Lung (tissue), 13 donors: ENCODE results near the gene TWNK. TPM values are rescaled to one million over a fixed set of nuclear protein-coding genes. Genes with fewer than 3 reads are reported as not detected.

ENCODE experiments used
- ATAC-seq: fragments of 200-7000 bp; cut with Tn5 transposase; one replicate; pipeline ENCODE4 v1.9.1; 2020; ENCODE audit warnings: moderate number of reproducible peaks; ENCODE audit not compliant: insufficient read depth, low FRiP score
- DNase-seq, 3 donors: peaks; one replicate each; pipeline ENCODE4 v3.0.0-alpha.2; 2013 to 2017
- H3K27ac ChIP-seq, 2 donors: one replicate each; pipeline ENCODE4 v1.5.1; 2013; ENCODE audit warnings: mild to moderate bottlenecking in 2 of 2, moderate library complexity in 2 of 2, control low read depth in 1 of 2, inconsistent platforms in 1 of 2, low read depth in 1 of 2, low read length in 1 of 2
- H3K27me3 ChIP-seq, 3 donors: one replicate each; pipeline ENCODE4 v1.5.1; 2013; ENCODE audit warnings: low read length in 2 of 3; ENCODE audit not compliant: control insufficient read depth in 3 of 3, insufficient read depth in 3 of 3
- H3K36me3 ChIP-seq, 4 donors: one replicate each; pipeline ENCODE4 v1.5.1; 2013; ENCODE audit warnings: low read length in 4 of 4, mild to moderate bottlenecking in 1 of 4, moderate library complexity in 1 of 4; ENCODE audit not compliant: control insufficient read depth in 4 of 4, insufficient read depth in 4 of 4
- H3K4me1 ChIP-seq, 5 donors: one replicate each; pipeline ENCODE4 v1.5.1; 2013; ENCODE audit warnings: low read length in 5 of 5, mild to moderate bottlenecking in 2 of 5, moderate library complexity in 1 of 5; ENCODE audit not compliant: control insufficient read depth in 5 of 5, insufficient read depth in 5 of 5
- H3K4me3 ChIP-seq: one replicate; pipeline ENCODE4 v1.5.1; 2013; ENCODE audit warnings: mild to moderate bottlenecking, control low read depth, moderate library complexity
- H3K9ac ChIP-seq, 2 donors: one replicate each; pipeline ENCODE4 v1.5.1; 2013; ENCODE audit warnings: low read length in 2 of 2, control low read depth in 1 of 2; ENCODE audit not compliant: insufficient read depth in 1 of 2
- H3K9me3 ChIP-seq, 4 donors: one replicate each; pipeline ENCODE4 v1.5.1; 2013; ENCODE audit warnings: low read length in 3 of 4, mild to moderate bottlenecking in 1 of 4, moderate library complexity in 1 of 4; ENCODE audit not compliant: control insufficient read depth in 4 of 4, insufficient read depth in 3 of 4
- WGBS, 2 donors: extraction: QIAGEN DNeasy Blood & Tissue Kit; methylation state at CpG; one replicate each; pipeline ENCODE4 v1.1.7; 2013; 5-methylcytosine and 5-hydroxymethylcytosine counted together
- polyA plus RNA-seq, 2 donors: library from polyadenylated mRNA; stranded (reverse); fragments of 200-250 nt; gene quantifications; one replicate each; pipeline ENCODE4 v1.2.1, GENCODE V29; 2013
- small RNA-seq: library from RNA; depleted of rRNA; stranded (forward); fragments of <200 nt; gene quantifications from one replicate; pipeline ENCODE3, GENCODE V24; 2014; ENCODE audit warnings: low replicate concordance
- total RNA-seq, 2 donors: library from RNA; depleted of rRNA in 1 of 2; stranded (reverse); fragments of >200 nt in 1 of 2; gene quantifications; one replicate each; pipeline ENCODE4 v1.2.1, GENCODE V29; 2014 to 2021
- TF ChIP-seq, protein P1 (sequence below): IDR thresholded peaks from 2 replicates; pipeline ENCODE4 v1.5.1; 2012; ENCODE audit warnings: mild to moderate bottlenecking; ENCODE audit errors: control extremely low read depth, extremely low read depth
- donor health status: control.
- donor health status: control.
- donor health status: Bipolar disorder and iron deficiency.
- donor health status: healthy.
- donor health status: DM: yes; HTN: yes; CAD: no.

The TWNK gene
- total and polyA plus RNA-seq, 4 donors, result 3.9 to 8.3 (median 5.6) TPM

DNA sequence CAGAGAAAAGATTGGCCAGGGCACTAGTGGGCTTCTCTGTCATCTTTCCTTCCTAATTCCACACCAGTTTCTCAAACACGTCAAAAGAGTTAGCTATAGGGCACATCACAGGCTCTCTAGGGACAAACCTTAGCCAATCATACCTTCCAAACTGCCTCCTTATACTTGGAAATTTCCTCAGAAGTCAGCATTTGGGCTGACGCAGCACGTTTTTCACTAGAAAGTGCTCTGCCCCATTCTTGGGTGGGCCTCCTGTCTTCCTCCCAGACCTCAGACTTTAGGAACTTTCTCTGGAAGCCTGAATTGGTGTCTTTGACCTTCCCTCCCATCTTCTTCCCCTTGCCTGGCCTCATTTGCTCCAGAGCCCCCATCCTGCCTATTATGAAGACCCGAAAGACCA is 54.8 kb downstream of the TWNK start:
- DNase-seq (peak in 1 of 3 donors; percentile 19), ATAC-seq (no peak)
- TF ChIP-seq, protein P1, sequence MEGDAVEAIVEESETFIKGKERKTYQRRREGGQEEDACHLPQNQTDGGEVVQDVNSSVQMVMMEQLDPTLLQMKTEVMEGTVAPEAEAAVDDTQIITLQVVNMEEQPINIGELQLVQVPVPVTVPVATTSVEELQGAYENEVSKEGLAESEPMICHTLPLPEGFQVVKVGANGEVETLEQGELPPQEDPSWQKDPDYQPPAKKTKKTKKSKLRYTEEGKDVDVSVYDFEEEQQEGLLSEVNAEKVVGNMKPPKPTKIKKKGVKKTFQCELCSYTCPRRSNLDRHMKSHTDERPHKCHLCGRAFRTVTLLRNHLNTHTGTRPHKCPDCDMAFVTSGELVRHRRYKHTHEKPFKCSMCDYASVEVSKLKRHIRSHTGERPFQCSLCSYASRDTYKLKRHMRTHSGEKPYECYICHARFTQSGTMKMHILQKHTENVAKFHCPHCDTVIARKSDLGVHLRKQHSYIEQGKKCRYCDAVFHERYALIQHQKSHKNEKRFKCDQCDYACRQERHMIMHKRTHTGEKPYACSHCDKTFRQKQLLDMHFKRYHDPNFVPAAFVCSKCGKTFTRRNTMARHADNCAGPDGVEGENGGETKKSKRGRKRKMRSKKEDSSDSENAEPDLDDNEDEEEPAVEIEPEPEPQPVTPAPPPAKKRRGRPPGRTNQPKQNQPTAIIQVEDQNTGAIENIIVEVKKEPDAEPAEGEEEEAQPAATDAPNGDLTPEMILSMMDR, result no peak
- H3K9me3 ChIP-seq, result no peaks in the 10 kb centered on the region
- H3K4me1 ChIP-seq, result peaks cover 0 to 24% (median 2%) of the 10 kb centered on the region in 5 donors
- peak overlapping the region; percentile 65 to 95 for H3K27ac ChIP-seq
- peaks cover 0 to 18% (median 13%) of the 10 kb centered on the region in 3 donors for H3K27me3 ChIP-seq
- peak overlapping the region; percentile 68 to 92 for H3K9ac ChIP-seq
- peaks cover 3 to 21% (median 6%) of the 10 kb centered on the region in 4 donors for H3K36me3 ChIP-seq
- 77% methylated on average over 4 of the region's 4 CpGs for WGBS, 2 donors
- H3K4me3 ChIP-seq, result no peak overlapping the region

DNA sequence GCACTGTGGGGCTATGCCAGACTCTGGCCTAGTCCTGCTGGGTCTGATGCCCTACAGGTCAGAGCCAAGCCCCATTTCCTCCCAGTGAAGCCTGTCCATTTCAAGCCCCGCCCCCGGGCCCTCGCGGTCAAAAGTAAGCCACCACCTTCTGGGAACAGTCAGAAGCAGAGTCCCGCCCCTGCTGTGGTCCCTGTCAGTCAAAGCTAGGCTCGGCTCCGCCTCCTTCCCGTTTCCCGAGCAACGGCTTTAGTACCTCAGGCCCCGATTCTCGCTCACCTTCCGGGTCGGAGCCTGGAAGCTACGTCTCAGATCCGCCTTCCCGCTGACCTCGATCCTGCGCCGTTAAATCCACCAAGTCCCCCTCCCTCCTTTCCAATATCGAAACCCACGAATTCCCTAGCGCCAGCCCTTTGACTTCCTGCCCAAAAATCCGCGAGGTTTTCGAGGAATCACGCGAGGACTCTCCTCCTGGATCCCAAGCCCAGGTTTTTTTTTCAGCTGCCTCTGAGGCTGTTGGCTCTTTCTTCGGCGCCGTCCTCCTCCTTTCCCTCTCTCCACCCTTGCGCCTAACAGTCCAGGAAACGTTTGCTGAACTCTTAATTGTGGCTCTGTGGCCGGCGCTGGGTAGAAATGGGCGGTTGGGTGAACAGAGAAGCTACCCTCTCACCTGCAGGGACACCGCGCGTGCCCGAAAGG is 55.5 kb downstream of the TWNK start:
- peaks cover 0 to 16% (median 4%) of the 10 kb centered on the region in 4 donors for H3K36me3 ChIP-seq

DNA sequence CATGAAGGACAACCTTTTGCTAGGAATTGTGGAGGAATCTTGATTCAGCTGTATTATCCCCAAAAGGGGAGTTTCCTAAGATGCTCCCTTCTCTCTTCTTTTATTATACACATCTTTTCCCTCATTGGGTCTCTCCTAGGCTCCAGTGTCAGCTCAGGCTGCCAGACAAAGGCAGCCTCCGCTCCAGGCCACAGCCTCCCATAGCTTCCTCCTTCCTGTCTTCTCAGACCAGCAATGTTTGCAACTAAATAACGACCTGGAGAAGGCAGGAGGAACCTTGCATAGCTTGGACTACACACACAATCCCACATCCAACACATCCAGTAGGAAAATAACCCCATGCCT is 56.0 kb downstream of the TWNK start:
- Histone ChIP-seq H3K27ac (peak overlapping the region; percentile 65 to 95), H3K27me3 (peaks cover 0 to 30% (median 26%) of the 10 kb centered on the region in 3 donors), H3K9ac (peak overlapping the region; percentile 68 to 92), H3K36me3 (peaks cover 0 to 12% (median 2%) of the 10 kb centered on the region in 4 donors), H3K4me3 (peak overlapping the region; percentile 43), H3K4me1 (peaks cover 0 to 30% (median 4%) of the 10 kb centered on the region in 5 donors), H3K9me3 (no peaks in the 10 kb centered on the region)
- TF ChIP-seq, protein P1, result no peak
- DNase-seq (peak in 1 of 3 donors; percentile 31), ATAC-seq (no peak)
- WGBS, 2 donors, result 8 to 15% methylated on average over 2 of the region's 2 CpGs

More for the DNA sequence above, 55.5 kb downstream of the TWNK start:
- Histone ChIP-seq H3K9me3 (no peaks in the 10 kb centered on the region), H3K4me1 (peaks cover 0 to 30% (median 2%) of the 10 kb centered on the region in 5 donors), H3K27ac (peak overlapping the region; percentile 65 to 95), H3K9ac (peak overlapping the region; percentile 68 to 92), H3K27me3 (peaks cover 0 to 25% (median 20%) of the 10 kb centered on the region in 3 donors), H3K4me3 (peak overlapping the region; percentile 43)
- WGBS, 2 donors, result 5 to 6% methylated on average over 40 of the region's 40 CpGs
- DNase-seq, result peak; percentile 93 to 98 (median 97)
- TF ChIP-seq, protein P1, result no peak
- ATAC-seq, result peak; percentile 93

Small RNAs within 50 kb of the gene (small RNA-seq; reads per million reads assigned to genes)
- gene MIR608, result not detected

Other genes with a start within 250 kb of the TWNK start
- not detected for gene PAX2, start 242.0 kb upstream of the TWNK start, total RNA-seq
- not detected for gene PAX2, start 242.0 kb upstream of the TWNK start, polyA plus RNA-seq
- gene SLF2, start 74.6 kb upstream of the TWNK start, total RNA-seq, result 10 to 100 TPM; 30.1 to 60.0 TPM
- gene SLF2, start 74.6 kb upstream of the TWNK start, polyA plus RNA-seq, result 10 to 100 TPM in 1 of 2 donors, 1 to 10 TPM in 1; 7.1 to 13.5 TPM
- gene SEMA4G, start 18.0 kb upstream of the TWNK start, total RNA-seq, result 1 to 10 TPM; 3.0 to 7.4 TPM
- gene SEMA4G, start 18.0 kb upstream of the TWNK start, polyA plus RNA-seq, result 1 to 10 TPM; 1.2 to 2.5 TPM
- gene MRPL43, start within 50 bp of the TWNK start, total RNA-seq, result 10 to 100 TPM; 43.6 to 74.4 TPM
- gene MRPL43, start within 50 bp of the TWNK start, polyA plus RNA-seq, result 100 to 1,000 TPM in 1 of 2 donors, 10 to 100 TPM in 1; 94.6 to 105 TPM
- gene LZTS2, start 12.3 kb downstream of the TWNK start, total RNA-seq, result 10 to 100 TPM; 53.2 to 58.0 TPM
- 10 to 100 TPM; 44.5 to 76.8 TPM for gene LZTS2, start 12.3 kb downstream of the TWNK start, polyA plus RNA-seq
- gene PDZD7, start 43.6 kb downstream of the TWNK start, total RNA-seq, result 1 to 10 TPM in 1 of 2 donors, under 1 TPM in 1; 0.09 to 1.3 TPM
- under 1 TPM; 0.27 to 0.83 TPM for gene PDZD7, start 43.6 kb downstream of the TWNK start, polyA plus RNA-seq
- gene SFXN3, start 43.7 kb downstream of the TWNK start, total RNA-seq, result 10 to 100 TPM; 39.0 to 95.8 TPM
- 10 to 100 TPM; 36.4 to 40.2 TPM for gene SFXN3, start 43.7 kb downstream of the TWNK start, polyA plus RNA-seq
- gene KAZALD1, start 74.4 kb downstream of the TWNK start, total RNA-seq, result 10 to 100 TPM in 1 of 2 donors, 1 to 10 TPM in 1; 8.2 to 12.1 TPM
- 1 to 10 TPM; 4.1 to 6.5 TPM for gene KAZALD1, start 74.4 kb downstream of the TWNK start, polyA plus RNA-seq
- not detected for gene TLX1, start 143.8 kb downstream of the TWNK start, total RNA-seq
- gene TLX1, start 143.8 kb downstream of the TWNK start, polyA plus RNA-seq, result not detected
- gene LBX1, start 241.9 kb downstream of the TWNK start, total RNA-seq, result under 1 TPM in 1 of 2 donors, not detected in 1; 0.09 TPM
- under 1 TPM; 0.02 to 0.04 TPM for gene LBX1, start 241.9 kb downstream of the TWNK start, polyA plus RNA-seq